HEK293 (cell line): ENCODE measurements around the gene IBSP.

ENCODE experiments used
- CTCF ChIA-PET: fragments of 350-600 bp; formaldehyde crosslinking; extraction: SDS; loops from one replicate; lab custom pipeline; 2021; ENCODE audit warnings: antibody characterized with exemption; lab: Yijun Ruan, JAX
- POLR2A ChIA-PET: fragments of 300-600 bp; formaldehyde crosslinking; extraction: SDS; loops from one replicate; lab custom pipeline; 2020; ENCODE audit warnings: antibody characterized with exemption, inconsistent platforms; lab: Yijun Ruan, JAX
- H3K27ac ChIP-seq: fragments of 200-500 bp; sonication (Bioruptor generic); 2 replicates; pipeline ENCODE4 v1.5.1; 2014; ENCODE audit warnings: low read depth, low read length, control low read depth, inconsistent platforms; ENCODE audit errors: extremely low read depth
- H3K36me3 ChIP-seq, 2 experiments: fragments of 200-500 bp in 1 of 2; sonication (Bioruptor generic) in 1 of 2; 1 replicate in 1 of 2; 2 replicates in 1 of 2; pipeline ENCODE4 v1.5.1; 2014 to 2017; ENCODE audit warnings: inconsistent platforms in 2 of 2, low read length in 2 of 2; ENCODE audit not compliant: control insufficient read depth in 2 of 2, insufficient read depth in 1 of 2
- H3K4me1 ChIP-seq: fragments of 200-500 bp; sonication (Bioruptor generic); 2 replicates; pipeline ENCODE4 v1.5.1; 2014; ENCODE audit warnings: mild to moderate bottlenecking, low read length, inconsistent platforms; ENCODE audit not compliant: control insufficient read depth, insufficient read depth
- H3K4me3 ChIP-seq: 2 replicates; pipeline ENCODE4 v1.5.1; 2011; ENCODE audit warnings: low read depth, mild to moderate bottlenecking, control low read depth, low read length, moderate library complexity
- H3K9me3 ChIP-seq: fragments of 200-500 bp; sonication (Bioruptor generic); 2 replicates; pipeline ENCODE4 v1.5.1; 2014; ENCODE audit warnings: low read depth, low read length, inconsistent platforms; ENCODE audit not compliant: control insufficient read depth, insufficient read depth
- GLI2 ChIP-seq: fragments of 450-650 bp; formaldehyde crosslinking; IDR thresholded peaks from 2 replicates; pipeline ENCODE4; 2017; ENCODE audit warnings: missing biosample characterization, missing genetic modification characterization, low read depth, borderline replicate concordance
- PBX3 ChIP-seq: sonication (generic); formaldehyde crosslinking; IDR thresholded peaks from 2 replicates; pipeline ENCODE4 v1.8.1; 2022; ENCODE audit warnings: mild to moderate bottlenecking, moderate library complexity, missing genetic modification reagents
- SCRT2 ChIP-seq: fragments of 450-650 bp; formaldehyde crosslinking; IDR thresholded peaks from 2 replicates; pipeline ENCODE4 v1.5.1; 2016; ENCODE audit warnings: missing biosample characterization, missing genetic modification characterization
- ZBTB7A ChIP-seq: fragments of 450-650 bp; formaldehyde crosslinking; IDR thresholded peaks from 2 replicates; pipeline ENCODE4 v1.5.1; 2016; ENCODE audit warnings: low read depth, missing biosample characterization, missing genetic modification characterization
- ZNF140 ChIP-seq: fragments of 450-650 bp; formaldehyde crosslinking; IDR thresholded peaks from 2 replicates; pipeline ENCODE4 v1.5.1; 2016; ENCODE audit warnings: missing biosample characterization, missing genetic modification characterization
- ZNF174 ChIP-seq: fragments of 450-650 bp; formaldehyde crosslinking; IDR thresholded peaks from 2 replicates; pipeline ENCODE4 v1.5.0; 2017; ENCODE audit warnings: missing biosample characterization, mild to moderate bottlenecking, missing genetic modification characterization
- ZNF24 ChIP-seq: fragments of 450-650 bp; formaldehyde crosslinking; IDR thresholded peaks from 2 replicates; pipeline ENCODE4 v1.5.1; 2016; ENCODE audit warnings: missing biosample characterization, missing genetic modification characterization
- ZNF248 ChIP-seq: fragments of 450-650 bp; formaldehyde crosslinking; IDR thresholded peaks from 2 replicates; pipeline ENCODE4 v1.5.1; 2017; ENCODE audit warnings: missing biosample characterization, missing genetic modification characterization
- ZNF510 ChIP-seq: fragments of 450-650 bp; formaldehyde crosslinking; IDR thresholded peaks from 2 replicates; pipeline ENCODE4 v1.5.1; 2018; ENCODE audit warnings: mild to moderate bottlenecking, missing genetic modification characterization, missing biosample characterization; ENCODE audit not compliant: insufficient replicate concordance
- ZNF645 ChIP-seq: fragments of 450-650 bp; formaldehyde crosslinking; IDR thresholded peaks from 2 replicates; pipeline ENCODE4; 2016; ENCODE audit warnings: missing biosample characterization, missing genetic modification characterization
- ZNF677 ChIP-seq: fragments of 450-650 bp; IDR thresholded peaks from 2 replicates; pipeline ENCODE4 v1.5.0; 2018; ENCODE audit warnings: missing biosample characterization, mild to moderate bottlenecking, missing genetic modification characterization, moderate library complexity
- ZNF692 ChIP-seq: fragments of 450-650 bp; formaldehyde crosslinking; IDR thresholded peaks from 2 replicates; pipeline ENCODE4 v1.5.1; 2016; ENCODE audit warnings: missing biosample characterization, missing genetic modification characterization
- ZNF704 ChIP-seq: fragments of 450-650 bp; formaldehyde crosslinking; IDR thresholded peaks from 2 replicates; pipeline ENCODE4 v1.5.1; 2016; ENCODE audit warnings: missing biosample characterization, missing genetic modification characterization
- TF ChIP-seq, protein P1 (sequence below): fragments of 450-650 bp; formaldehyde crosslinking; IDR thresholded peaks from 2 replicates; pipeline ENCODE4 v1.5.1; 2016; ENCODE audit warnings: missing biosample characterization, missing genetic modification characterization
- TF ChIP-seq, protein P2 (sequence below): fragments of 450-650 bp; formaldehyde crosslinking; IDR thresholded peaks from 2 replicates; pipeline ENCODE4 v1.5.1; 2016; ENCODE audit warnings: missing biosample characterization, missing genetic modification characterization, borderline replicate concordance

Gene IBSP

GRCh38 chr4:87807402-87807801, 8.0 kb downstream of the IBSP start:
- H3K4me3 ChIP-seq: no peak overlapping the region
- H3K27ac ChIP-seq: no peak overlapping the region
- H3K36me3 ChIP-seq: no peaks in the 10 kb centered on the region
- ChIA-PET CTCF (interaction anchor here (0.7 kb wide), 1 partner anchor 310 kb away, joined by 3 read pairs; no protein-coding TSS in a partner anchor), POLR2A (no interaction called here)
- TF ChIP-seq ZNF174 (tag by site-specific recombination): no peak
- TF ChIP-seq ZNF645: no peak
- TF ChIP-seq SCRT2 (tag by site-specific recombination): no peak
- no peak for TF ChIP-seq ZNF140
- no peak for TF ChIP-seq ZNF704 (tag by site-specific recombination)
- TF ChIP-seq ZNF677 (tag by site-specific recombination): no peak
- TF ChIP-seq, protein P1, sequence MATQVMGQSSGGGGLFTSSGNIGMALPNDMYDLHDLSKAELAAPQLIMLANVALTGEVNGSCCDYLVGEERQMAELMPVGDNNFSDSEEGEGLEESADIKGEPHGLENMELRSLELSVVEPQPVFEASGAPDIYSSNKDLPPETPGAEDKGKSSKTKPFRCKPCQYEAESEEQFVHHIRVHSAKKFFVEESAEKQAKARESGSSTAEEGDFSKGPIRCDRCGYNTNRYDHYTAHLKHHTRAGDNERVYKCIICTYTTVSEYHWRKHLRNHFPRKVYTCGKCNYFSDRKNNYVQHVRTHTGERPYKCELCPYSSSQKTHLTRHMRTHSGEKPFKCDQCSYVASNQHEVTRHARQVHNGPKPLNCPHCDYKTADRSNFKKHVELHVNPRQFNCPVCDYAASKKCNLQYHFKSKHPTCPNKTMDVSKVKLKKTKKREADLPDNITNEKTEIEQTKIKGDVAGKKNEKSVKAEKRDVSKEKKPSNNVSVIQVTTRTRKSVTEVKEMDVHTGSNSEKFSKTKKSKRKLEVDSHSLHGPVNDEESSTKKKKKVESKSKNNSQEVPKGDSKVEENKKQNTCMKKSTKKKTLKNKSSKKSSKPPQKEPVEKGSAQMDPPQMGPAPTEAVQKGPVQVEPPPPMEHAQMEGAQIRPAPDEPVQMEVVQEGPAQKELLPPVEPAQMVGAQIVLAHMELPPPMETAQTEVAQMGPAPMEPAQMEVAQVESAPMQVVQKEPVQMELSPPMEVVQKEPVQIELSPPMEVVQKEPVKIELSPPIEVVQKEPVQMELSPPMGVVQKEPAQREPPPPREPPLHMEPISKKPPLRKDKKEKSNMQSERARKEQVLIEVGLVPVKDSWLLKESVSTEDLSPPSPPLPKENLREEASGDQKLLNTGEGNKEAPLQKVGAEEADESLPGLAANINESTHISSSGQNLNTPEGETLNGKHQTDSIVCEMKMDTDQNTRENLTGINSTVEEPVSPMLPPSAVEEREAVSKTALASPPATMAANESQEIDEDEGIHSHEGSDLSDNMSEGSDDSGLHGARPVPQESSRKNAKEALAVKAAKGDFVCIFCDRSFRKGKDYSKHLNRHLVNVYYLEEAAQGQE (tag by site-specific recombination): no peak
- TF ChIP-seq GLI2: no peak
- H3K4me1 ChIP-seq: no peaks in the 10 kb centered on the region
- no peaks in the 10 kb centered on the region for H3K9me3 ChIP-seq

GRCh38 chr4:87811977-87812376, 12.6 kb downstream of the IBSP start:
- no peaks in the 10 kb centered on the region for H3K4me1 ChIP-seq
- H3K27ac ChIP-seq: no peak overlapping the region
- CTCF ChIA-PET: no interaction called here
- no peak for TF ChIP-seq ZNF24 (tag by site-specific recombination)
- no peak for TF ChIP-seq PBX3 (CRISPR knock-in tag)
- no peaks in the 10 kb centered on the region for H3K36me3 ChIP-seq
- no peak overlapping the region for H3K4me3 ChIP-seq
- POLR2A ChIA-PET: no interaction called here
- no peaks in the 10 kb centered on the region for H3K9me3 ChIP-seq

DNA sequence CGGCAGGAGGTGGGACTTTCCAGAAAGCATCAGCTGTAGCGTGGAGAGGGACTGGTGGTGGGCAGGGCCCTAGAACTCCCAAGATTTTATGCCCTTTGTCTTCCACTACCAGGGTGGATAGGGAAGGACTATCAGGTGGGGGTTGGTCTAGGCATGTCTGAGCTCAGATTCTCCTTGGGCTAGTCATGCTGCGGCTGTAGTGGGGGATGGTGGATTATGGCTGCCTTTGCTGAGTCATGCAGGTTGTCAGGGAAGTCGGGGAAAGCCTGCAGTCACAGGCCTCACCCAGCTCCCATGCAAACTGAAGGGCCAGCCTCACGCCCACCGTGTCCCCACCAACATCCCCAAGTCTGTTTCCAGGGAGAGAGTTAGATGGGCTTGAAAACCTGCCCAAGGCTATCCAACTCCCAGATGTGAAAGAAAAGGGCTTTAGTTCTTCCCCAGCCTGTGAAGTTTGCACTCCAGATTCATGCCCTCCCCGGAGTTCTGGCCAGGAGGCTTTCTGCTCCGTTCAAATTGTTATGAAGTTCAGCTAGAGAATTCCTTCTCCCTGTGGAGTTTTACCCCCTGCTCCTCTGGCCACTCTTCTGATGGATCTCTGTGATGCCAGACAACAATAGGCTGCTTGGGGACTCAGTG, 20.0 kb downstream of the IBSP start:
- H3K9me3 ChIP-seq: no peaks in the 10 kb centered on the region
- H3K4me3 ChIP-seq: no peak overlapping the region
- ChIA-PET POLR2A (no interaction called here), CTCF (interaction anchor here (1.6 kb wide), 1 partner anchor 30 kb away, joined by 4 read pairs; no protein-coding TSS in a partner anchor)
- H3K4me1 ChIP-seq: no peaks in the 10 kb centered on the region
- H3K27ac ChIP-seq: no peak overlapping the region
- no peaks in the 10 kb centered on the region for H3K36me3 ChIP-seq
- TF ChIP-seq ZBTB7A (tag by site-specific recombination) (no peak), ZNF510 (tag by site-specific recombination) (no peak), ZNF248 (no peak), ZNF692 (tag by site-specific recombination) (no peak)
- TF ChIP-seq, protein P2, sequence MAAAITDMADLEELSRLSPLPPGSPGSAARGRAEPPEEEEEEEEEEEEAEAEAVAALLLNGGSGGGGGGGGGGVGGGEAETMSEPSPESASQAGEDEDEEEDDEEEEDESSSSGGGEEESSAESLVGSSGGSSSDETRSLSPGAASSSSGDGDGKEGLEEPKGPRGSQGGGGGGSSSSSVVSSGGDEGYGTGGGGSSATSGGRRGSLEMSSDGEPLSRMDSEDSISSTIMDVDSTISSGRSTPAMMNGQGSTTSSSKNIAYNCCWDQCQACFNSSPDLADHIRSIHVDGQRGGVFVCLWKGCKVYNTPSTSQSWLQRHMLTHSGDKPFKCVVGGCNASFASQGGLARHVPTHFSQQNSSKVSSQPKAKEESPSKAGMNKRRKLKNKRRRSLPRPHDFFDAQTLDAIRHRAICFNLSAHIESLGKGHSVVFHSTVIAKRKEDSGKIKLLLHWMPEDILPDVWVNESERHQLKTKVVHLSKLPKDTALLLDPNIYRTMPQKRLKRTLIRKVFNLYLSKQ (tag by site-specific recombination): no peak
